GM12864 (cell line): ENCODE data around the gene SLC52A1.
"Not testable (repeated sequence)": the region's sequence is repeated elsewhere in the genome, so short reads cannot be mapped to it uniquely, and the experiment has no call there.

Source experiments
- DNase-seq: peaks from one replicate; pipeline ENCODE4 v3.0.0-alpha.2; 2011; ENCODE audit warnings: low read depth
- H3K4me3 ChIP-seq: 2 replicates; pipeline ENCODE4 v1.5.1; 2011; ENCODE audit warnings: mild to moderate bottlenecking, low read depth, low read length, control low read depth
- TF ChIP-seq, protein P1 (sequence below): IDR thresholded peaks from 2 replicates; pipeline ENCODE4 v1.5.1; 2011; ENCODE audit warnings: low read depth, mild to moderate bottlenecking, moderate library complexity, low read length, control low read depth, inconsistent platforms; ENCODE audit errors: missing control alignments

Gene SLC52A1

DNA sequence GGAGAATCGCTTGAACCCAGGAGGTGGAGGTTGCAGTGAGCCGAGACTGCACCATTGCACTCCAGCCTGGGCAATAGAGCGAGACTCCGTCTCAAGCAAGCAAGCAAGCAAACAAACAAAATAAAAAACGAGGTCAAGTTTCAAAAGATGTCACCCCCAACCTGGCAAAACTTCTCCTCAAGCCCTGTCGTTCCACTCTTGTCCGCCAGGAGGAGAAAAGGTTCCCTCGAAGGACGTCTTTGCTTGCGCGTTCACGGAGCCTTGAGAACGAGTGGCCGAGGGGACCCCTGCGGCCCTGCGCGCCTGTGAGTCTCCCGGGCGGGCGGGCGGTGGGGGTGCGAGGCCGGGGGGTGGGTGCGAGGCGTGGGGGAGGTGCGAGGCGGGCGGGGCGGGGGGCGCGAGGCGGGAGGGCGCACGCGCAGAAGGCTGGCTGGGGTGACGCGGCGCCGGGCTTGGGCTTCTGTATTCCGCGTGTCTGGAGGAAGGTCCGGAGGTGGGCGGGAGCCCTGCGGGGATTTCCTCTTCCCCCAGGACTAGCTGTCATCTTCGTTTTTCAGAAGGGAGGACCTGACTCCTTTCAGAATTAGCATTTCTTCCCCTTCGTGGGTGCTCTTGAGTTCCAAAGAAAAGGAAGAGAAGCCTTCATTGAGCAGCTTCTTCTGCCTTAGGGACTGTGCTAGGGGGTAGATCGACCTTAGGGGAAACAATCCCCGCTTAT lies 3.7 kb downstream of the SLC52A1 start:
- DNase-seq: peak; percentile 62
- H3K4me3 ChIP-seq: peak overlapping the region; percentile 42
- TF ChIP-seq, protein P1, sequence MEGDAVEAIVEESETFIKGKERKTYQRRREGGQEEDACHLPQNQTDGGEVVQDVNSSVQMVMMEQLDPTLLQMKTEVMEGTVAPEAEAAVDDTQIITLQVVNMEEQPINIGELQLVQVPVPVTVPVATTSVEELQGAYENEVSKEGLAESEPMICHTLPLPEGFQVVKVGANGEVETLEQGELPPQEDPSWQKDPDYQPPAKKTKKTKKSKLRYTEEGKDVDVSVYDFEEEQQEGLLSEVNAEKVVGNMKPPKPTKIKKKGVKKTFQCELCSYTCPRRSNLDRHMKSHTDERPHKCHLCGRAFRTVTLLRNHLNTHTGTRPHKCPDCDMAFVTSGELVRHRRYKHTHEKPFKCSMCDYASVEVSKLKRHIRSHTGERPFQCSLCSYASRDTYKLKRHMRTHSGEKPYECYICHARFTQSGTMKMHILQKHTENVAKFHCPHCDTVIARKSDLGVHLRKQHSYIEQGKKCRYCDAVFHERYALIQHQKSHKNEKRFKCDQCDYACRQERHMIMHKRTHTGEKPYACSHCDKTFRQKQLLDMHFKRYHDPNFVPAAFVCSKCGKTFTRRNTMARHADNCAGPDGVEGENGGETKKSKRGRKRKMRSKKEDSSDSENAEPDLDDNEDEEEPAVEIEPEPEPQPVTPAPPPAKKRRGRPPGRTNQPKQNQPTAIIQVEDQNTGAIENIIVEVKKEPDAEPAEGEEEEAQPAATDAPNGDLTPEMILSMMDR: peak; percentile 89

DNA sequence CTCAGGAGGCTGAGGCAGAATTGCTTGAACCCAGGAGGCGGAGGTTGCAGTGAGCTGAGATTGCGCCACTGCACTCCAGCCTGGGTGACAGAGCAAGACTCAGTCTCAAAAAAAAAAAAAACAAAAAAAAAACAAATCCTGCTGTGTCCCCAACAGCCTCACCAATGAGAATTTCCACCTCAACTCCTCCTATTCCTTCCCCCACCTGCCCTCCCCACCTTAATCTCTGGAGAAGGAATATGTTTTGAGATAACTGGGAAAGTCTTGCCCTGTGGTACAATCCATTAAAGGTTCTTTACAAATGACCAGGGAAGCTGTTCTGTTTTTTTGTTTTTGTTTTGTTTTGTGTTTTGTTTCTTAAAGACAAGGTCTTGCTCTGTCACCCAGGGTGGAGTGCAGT lies 5.1 kb downstream of the SLC52A1 start:
- not testable (repeated sequence) for H3K4me3 ChIP-seq, DNase-seq

DNA sequence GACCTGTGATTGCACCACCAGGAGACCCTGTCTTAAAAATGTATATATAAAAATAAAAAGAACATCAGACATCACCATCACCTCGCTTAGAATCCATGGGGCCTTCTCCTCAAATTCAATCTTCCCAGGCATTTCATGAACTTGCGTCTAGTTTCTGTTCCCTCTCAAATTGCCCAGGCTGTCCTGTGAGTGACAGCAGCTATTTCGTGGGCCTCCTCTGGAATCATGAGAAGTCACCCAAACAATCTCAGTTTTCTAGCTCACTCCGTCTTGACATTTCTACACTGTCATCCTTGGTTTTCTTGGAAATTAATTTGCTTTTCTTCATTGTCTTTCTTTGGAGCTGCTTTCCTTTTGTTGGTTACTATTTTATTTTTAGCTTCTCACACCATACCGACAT lies 7.3 kb downstream of the SLC52A1 start:
- TF ChIP-seq, protein P1: no peak
- no peak overlapping the region for H3K4me3 ChIP-seq
- DNase-seq: no peak

DNA sequence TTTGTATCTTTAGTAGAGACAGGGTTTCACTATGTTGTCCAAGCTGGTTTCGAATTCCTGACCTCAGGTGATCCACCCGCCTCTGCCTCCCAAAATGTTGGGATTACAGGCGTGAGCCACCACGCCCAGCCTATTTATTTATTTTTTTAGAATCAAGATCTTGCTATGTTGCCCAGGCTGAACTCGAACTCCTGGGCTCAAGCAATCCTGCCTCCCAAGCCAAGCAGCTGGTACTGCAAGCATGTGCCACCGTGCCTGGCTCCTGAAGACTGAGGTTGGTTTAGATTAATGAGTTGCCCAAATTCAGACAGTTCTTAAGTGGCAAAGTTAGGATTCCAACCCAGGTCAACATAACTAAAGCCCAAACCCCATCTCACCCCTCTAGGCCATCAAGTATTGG lies 7.9 kb downstream of the SLC52A1 start:
- DNase-seq: no peak
- no peak overlapping the region for H3K4me3 ChIP-seq
- TF ChIP-seq, protein P1: no peak

DNA sequence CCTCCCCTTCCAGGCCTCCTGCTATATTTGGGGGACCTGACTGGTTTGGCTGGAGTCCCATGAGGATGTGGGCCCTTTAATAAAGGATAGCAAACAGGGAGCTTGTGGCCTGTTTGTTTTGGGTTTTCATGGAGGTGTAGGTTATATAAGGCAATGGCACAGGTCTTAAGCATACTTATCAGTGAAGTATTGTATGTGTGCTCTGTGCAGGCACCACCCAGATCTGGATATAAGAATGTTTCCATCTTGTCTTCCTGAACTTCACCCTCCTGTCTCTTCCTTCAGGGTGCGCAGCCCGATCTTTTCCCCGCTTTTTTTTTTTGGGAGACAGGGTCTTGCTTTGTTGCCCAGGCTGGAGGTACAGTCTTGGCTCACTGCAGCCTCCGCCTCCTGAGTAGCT lies 10.6 kb downstream of the SLC52A1 start:
- H3K4me3 ChIP-seq: no peak overlapping the region
- no peak for DNase-seq
- TF ChIP-seq, protein P1: no peak

DNA sequence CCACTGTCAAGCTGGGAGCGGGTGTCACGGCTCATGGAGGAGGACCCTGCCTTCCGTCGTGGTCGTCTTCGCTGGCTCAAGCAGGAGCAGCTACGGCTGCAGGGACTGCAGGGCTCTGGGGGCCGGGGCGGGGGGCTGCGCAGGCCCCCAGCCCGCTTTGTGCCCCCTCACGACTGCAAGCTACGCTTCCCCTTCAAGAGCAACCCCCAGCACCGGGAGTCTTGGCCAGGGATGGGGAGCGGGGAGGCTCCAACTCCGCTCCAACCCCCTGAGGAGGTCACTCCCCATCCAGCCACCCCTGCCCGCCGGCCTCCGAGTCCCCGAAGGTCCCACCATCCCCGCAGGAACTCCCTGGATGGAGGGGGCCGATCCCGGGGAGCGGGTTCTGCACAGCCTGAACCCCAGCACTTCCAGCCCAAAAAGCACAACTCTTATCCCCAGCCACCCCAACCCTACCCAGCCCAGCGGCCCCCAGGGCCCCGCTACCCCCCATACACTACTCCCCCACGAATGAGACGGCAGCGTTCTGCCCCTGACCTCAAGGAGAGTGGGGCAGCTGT lies 11.6 kb downstream of the SLC52A1 start:
- TF ChIP-seq, protein P1: no peak
- DNase-seq: no peak
- no peak overlapping the region for H3K4me3 ChIP-seq

DNA sequence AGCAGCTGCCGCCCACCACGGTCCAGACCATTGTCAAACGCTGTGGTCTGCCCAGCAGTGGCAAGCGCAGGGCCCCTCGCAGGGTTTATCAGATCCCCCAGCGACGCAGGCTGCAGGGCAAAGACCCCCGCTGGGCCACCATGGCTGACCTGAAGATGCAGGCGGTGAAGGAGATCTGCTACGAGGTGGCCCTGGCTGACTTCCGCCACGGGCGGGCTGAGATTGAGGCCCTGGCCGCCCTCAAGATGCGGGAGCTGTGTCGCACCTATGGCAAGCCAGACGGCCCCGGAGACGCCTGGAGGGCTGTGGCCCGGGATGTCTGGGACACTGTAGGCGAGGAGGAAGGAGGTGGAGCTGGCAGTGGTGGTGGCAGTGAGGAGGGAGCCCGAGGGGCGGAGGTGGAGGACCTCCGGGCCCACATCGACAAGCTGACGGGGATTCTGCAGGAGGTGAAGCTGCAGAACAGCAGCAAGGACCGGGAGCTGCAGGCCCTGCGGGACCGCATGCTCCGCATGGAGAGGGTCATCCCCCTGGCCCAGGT lies 13.0 kb downstream of the SLC52A1 start:
- TF ChIP-seq, protein P1: no peak
- DNase-seq: no peak
- H3K4me3 ChIP-seq: no peak overlapping the region
